HG03342 (cell line): ENCODE results near the gene MAGEF1.

Experiments used
- ATAC-seq: cut with Tn5 transposase; IDR thresholded peaks from one replicate; pipeline ENCODE4 v1.9.1; 2021; ENCODE audit warnings: mild to moderate bottlenecking, moderate library complexity; ENCODE audit not compliant: unreplicated experiment

Gene MAGEF1

GRCh38 chr3:184711493-184712247 is at the start of gene MAGEF1:
Gene MAGEF1, minus strand, starts transcription at chr3:184712064. Its CDS starts 243 bp downstream, at chr3:184711821.
- peak; percentile 70 for ATAC-seq

- no peak for ATAC-seq
These were observed 49.4 kb upstream of the MAGEF1 start for GRCh38 chr3:184761075-184761841.

- ATAC-seq, result no peak
These were observed 48.6 kb upstream of the MAGEF1 start for GRCh38 chr3:184760337-184761074.

GRCh38 chr3:184759666-184760200 is 47.9 kb upstream of the MAGEF1 start:
- no peak for ATAC-seq

GRCh38 chr3:184758056-184758455 is 46.2 kb upstream of the MAGEF1 start:
- no peak for ATAC-seq

GRCh38 chr3:184757022-184757651 is 45.3 kb upstream of the MAGEF1 start:
- no peak for ATAC-seq

- ATAC-seq, result no peak
These were observed 44.5 kb upstream of the MAGEF1 start for GRCh38 chr3:184756151-184757021.

GRCh38 chr3:184755315-184755731 is 43.5 kb upstream of the MAGEF1 start:
- no peak for ATAC-seq

GRCh38 chr3:184752361-184752760 is 40.5 kb upstream of the MAGEF1 start:
- ATAC-seq, result no peak

- ATAC-seq, result no peak
These were observed 39.6 kb upstream of the MAGEF1 start for GRCh38 chr3:184751204-184752040.

GRCh38 chr3:184750349-184751083 is 38.7 kb upstream of the MAGEF1 start:
- ATAC-seq, result no peak

- no peak for ATAC-seq
These were observed 37.4 kb upstream of the MAGEF1 start for GRCh38 chr3:184749168-184749744.

- ATAC-seq, result peak; percentile 61
These were observed 36.6 kb upstream of the MAGEF1 start for GRCh38 chr3:184748219-184749135.

GRCh38 chr3:184746131-184747120 is 34.6 kb upstream of the MAGEF1 start:
- ATAC-seq, result no peak

- ATAC-seq, result no peak
These were observed 33.7 kb upstream of the MAGEF1 start for GRCh38 chr3:184745526-184745925.

GRCh38 chr3:184743248-184743647 is 31.4 kb upstream of the MAGEF1 start:
- no peak for ATAC-seq
